ENCODE measurements around the gene TTBK2.

DNA sequence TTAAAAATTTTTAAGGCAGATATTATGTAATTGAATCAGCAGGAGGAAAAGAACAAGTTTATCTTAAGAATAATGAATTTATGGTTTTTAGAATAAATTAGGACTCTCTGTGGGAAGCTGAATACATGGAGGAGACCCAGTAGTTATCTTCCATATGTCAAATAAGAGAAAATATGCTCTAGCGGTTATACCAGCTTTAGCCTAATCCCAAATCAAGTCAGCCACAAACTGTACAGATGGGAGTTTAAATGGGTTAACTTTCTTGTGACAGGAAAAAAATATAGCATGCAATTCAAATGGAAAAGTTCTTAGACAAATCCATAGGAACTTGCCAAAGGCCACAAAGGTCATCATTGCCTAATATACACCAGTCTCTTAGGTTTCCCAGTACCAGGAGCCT lies 84.3 kb downstream of the TTBK2 start:
- TF ChIP-seq POLR2A (IDR thresholded peaks at IDR 0.05; ENCODE audit: low read depth, low read length) = no peak
- TF ChIP-seq POLR2AphosphoS5 (IDR thresholded peaks at IDR 0.05; ENCODE audit: low read depth, low read length) = no peak
- TF ChIP-seq TAF1 (IDR thresholded peaks at IDR 0.05; ENCODE audit: low read depth, low read length) = no peak
- no peak for TF ChIP-seq SPI1 (IDR thresholded peaks at IDR 0.05; ENCODE audit: low read depth, low read length)
- no peak for TF ChIP-seq PAX5 (IDR thresholded peaks at IDR 0.05; ENCODE audit: insufficient read depth, low read length, severe bottlenecking)

All from GM12891 (cell line).